K562 (cell line): ENCODE results near the gene PRSS27. TPM values are rescaled to one million over a fixed set of nuclear protein-coding genes. Genes with fewer than 3 reads are reported as not detected.

Experiments used
- ATAC-seq: fragments of 200-7000 bp; cut with Tn5 transposase; 3 replicates; pipeline ENCODE4 v1.9.1; 2020; ENCODE audit warnings: moderate library complexity
- BruUV-seq: library from RNA; stranded (reverse); fragments of 400-500 nt; replicated peaks from 2 replicates; lab custom pipeline; 2021; lab: Mats Ljungman, UMichigan
- CTCF ChIA-PET: fragments of 300-600 bp; formaldehyde crosslinking; extraction: SDS; loops from one replicate; lab custom pipeline; 2021; ENCODE audit warnings: low intra/inter-chr PET ratio; lab: Yijun Ruan, JAX
- POLR2A ChIA-PET: fragments of 300-600, 350-650 bp; sonication (Branson Sonifier 250); formaldehyde crosslinking; extraction: SDS; loops from one replicate; lab custom pipeline; 2021; ENCODE audit warnings: antibody characterized with exemption, inconsistent platforms; lab: Yijun Ruan, JAX
- DNase-seq, 4 experiments: peaks; one replicate each; pipeline versions ENCODE4 v3.0.0 to v3.0.0-alpha.2; 2011 to 2018; ENCODE audit warnings: low spot score in 3 of 4, mixed read lengths in 3 of 4; ENCODE audit errors: extremely low read depth in 1 of 4
- FAIRE-seq: peaks from 2 replicates; lab custom pipeline; 2011; peaks lifted over from hg19 to GRCh38; lab: Jason Lieb, UNC
- H2AFZ ChIP-seq: 2 replicates; pipeline ENCODE4 v1.6.0; 2011; ENCODE audit warnings: low read depth, low read length, control low read depth, inconsistent platforms
- H3K27ac ChIP-seq: fragments of 200-600 bp; 3 replicates; pipeline ENCODE4 v1.8.0; 2011; ENCODE audit warnings: low read depth, mild to moderate bottlenecking, control low read depth, inconsistent platforms, low read length, moderate library complexity, mixed read lengths; ENCODE audit errors: extremely low read depth
- H3K27me3 ChIP-seq, 2 experiments: fragments of 300-600 bp in 1 of 2; 2 replicates in 1 of 2; 3 replicates in 1 of 2; pipeline versions ENCODE4 v1.6.0 to v1.8.0; 2011; ENCODE audit warnings: inconsistent platforms in 2 of 2, low read length in 2 of 2, mild to moderate bottlenecking in 1 of 2, mixed read lengths in 1 of 2, moderate library complexity in 1 of 2; ENCODE audit not compliant: control insufficient read depth in 2 of 2, insufficient read depth in 2 of 2
- H3K36me3 ChIP-seq: fragments of 300-600 bp; 3 replicates; pipeline ENCODE4 v1.8.0; 2011; ENCODE audit warnings: mild to moderate bottlenecking, low read length, inconsistent platforms; ENCODE audit not compliant: control insufficient read depth, insufficient read depth
- H3K4me1 ChIP-seq, 2 experiments: fragments of 200-600 bp in 1 of 2; replicated peaks in 1 of 2; 2 replicates in 1 of 2; 3 replicates in 1 of 2; pipeline versions ENCODE4 v1.5.1 to v1.8.0; 2011; ENCODE audit warnings: inconsistent platforms in 2 of 2, low read length in 2 of 2, mild to moderate bottlenecking in 1 of 2, mixed read lengths in 1 of 2, moderate library complexity in 1 of 2; ENCODE audit not compliant: control insufficient read depth in 2 of 2, insufficient read depth in 2 of 2
- H3K4me2 ChIP-seq: 2 replicates; pipeline ENCODE4 v1.6.1; 2011; ENCODE audit warnings: low read length, control low read depth, inconsistent platforms, mixed read lengths; ENCODE audit not compliant: insufficient read depth
- H3K4me3 ChIP-seq: fragments of 200-600 bp; sonication (generic), shearing (Covaris generic); 2 replicates; pipeline ENCODE4 v1.5.1; 2016; ENCODE audit warnings: control low read depth, inconsistent platforms
- H3K79me2 ChIP-seq: fragments of 200-600 bp; 3 replicates; pipeline ENCODE4 v1.8.0; 2011; ENCODE audit warnings: low read length, inconsistent platforms; ENCODE audit not compliant: control insufficient read depth, insufficient read depth
- H3K9ac ChIP-seq, 2 experiments: 2 replicates each; pipeline versions ENCODE4 v1.6.0 to v1.6.1; 2011; ENCODE audit warnings: low read depth in 2 of 2, low read length in 2 of 2, control low read depth in 1 of 2, inconsistent platforms in 1 of 2, mild to moderate bottlenecking in 1 of 2, mixed read lengths in 1 of 2; ENCODE audit not compliant: insufficient read depth in 1 of 2
- H3K9me1 ChIP-seq: one replicate; pipeline ENCODE4 v1.6.0; 2011; ENCODE audit warnings: inconsistent platforms, mild to moderate bottlenecking, low read length, moderate library complexity; ENCODE audit not compliant: control insufficient read depth, insufficient read depth
- H3K9me3 ChIP-seq: replicated peaks from 2 replicates; pipeline ENCODE4 v1.5.1; 2011; ENCODE audit warnings: low read depth, low read length, inconsistent platforms; ENCODE audit not compliant: control insufficient read depth, insufficient read depth
- H4K20me1 ChIP-seq: replicated peaks from 2 replicates; pipeline ENCODE4 v1.6.1; 2011; ENCODE audit warnings: low read length, inconsistent platforms, mixed read lengths; ENCODE audit not compliant: control insufficient read depth, insufficient read depth
- BRF2 ChIP-seq: IDR thresholded peaks from 3 replicates; pipeline ENCODE4 v1.6.1; 2011; ENCODE audit warnings: borderline replicate concordance, mild to moderate bottlenecking; ENCODE audit not compliant: insufficient read length, insufficient read depth
- CEBPG ChIP-seq, 3 experiments: fragments of 200-800 bp in 1 of 3; sonication (Bioruptor generic) in 1 of 3; sonication (generic) in 1 of 3; formaldehyde crosslinking in 1 of 3; IDR thresholded peaks in 2 of 3; conservative IDR thresholded peaks in 1 of 3; 2 replicates each; pipeline versions ENCODE4 v1.6.1 to v1.8.0; 2016 to 2022; ENCODE audit warnings: missing compliant biosample characterization in 2 of 3, missing genetic modification characterization in 2 of 3, mild to moderate bottlenecking in 1 of 3, missing genetic modification reagents in 1 of 3
- GATA2 ChIP-seq: sonication (generic); formaldehyde crosslinking; IDR thresholded peaks from 2 replicates; pipeline ENCODE4 v1.4.0; 2020; ENCODE audit warnings: mild to moderate bottlenecking, missing genetic modification reagents
- MNT ChIP-seq, 2 experiments: fragments of 450-650 bp; conservative IDR thresholded peaks; 2 replicates each; pipeline ENCODE4 v1.6.1; 2017; ENCODE audit warnings: mild to moderate bottlenecking in 2 of 2, moderate library complexity in 2 of 2
- NCOR1 ChIP-seq: fragments of 450-650 bp; IDR thresholded peaks from 2 replicates; pipeline ENCODE4 v1.6.1; 2016; ENCODE audit warnings: mild to moderate bottlenecking, moderate library complexity
- RBM15 ChIP-seq: fragments of 200-400 bp; formaldehyde crosslinking; IDR thresholded peaks from 2 replicates; pipeline ENCODE4 v1.6.1; 2018; ENCODE audit warnings: mild to moderate bottlenecking, low read length, moderate library complexity; ENCODE audit not compliant: insufficient read depth
- STAT6 ChIP-seq: sonication (generic); formaldehyde crosslinking; IDR thresholded peaks from 2 replicates; pipeline ENCODE4 v1.8.1; 2023; ENCODE audit warnings: mild to moderate bottlenecking, missing genetic modification reagents
- TFAP4 ChIP-seq: sonication (generic); formaldehyde crosslinking; IDR thresholded peaks from 2 replicates; pipeline ENCODE4 v1.8.0; 2022; ENCODE audit warnings: missing genetic modification reagents, mild to moderate bottlenecking, moderate library complexity, borderline replicate concordance
- ZNF395 ChIP-seq: fragments of 200-800 bp; sonication (Bioruptor generic); IDR thresholded peaks from 2 replicates; pipeline ENCODE4 v1.6.1; 2017; ENCODE audit warnings: missing genetic modification characterization, missing compliant biosample characterization
- ZNF696 ChIP-seq: fragments of 250-450 bp; sonication (Bioruptor Pico); conservative IDR thresholded peaks from 2 replicates; pipeline ENCODE4 v1.4.0; 2020; ENCODE audit warnings: mild to moderate bottlenecking, moderate library complexity
- ZNF717 ChIP-seq: fragments of 250-450 bp; sonication (Bioruptor Pico); IDR thresholded peaks from 2 replicates; pipeline ENCODE4 v1.5.0; 2021
- ZNF785 ChIP-seq: fragments of 250-450 bp; sonication (Bioruptor Pico); IDR thresholded peaks from 2 replicates; pipeline ENCODE4 v1.4.0; 2020; ENCODE audit warnings: mild to moderate bottlenecking
- WGBS: fragments of 100-300 bp; shearing (Covaris generic); methylation state at CpG from one replicate; pipeline ENCODE4 v1.1.6; 2016; ENCODE audit warnings: low coverage, mixed read lengths; ENCODE audit not compliant: insufficient coverage; ENCODE audit errors: missing lambda C conversion rate; 5-methylcytosine and 5-hydroxymethylcytosine counted together
- in situ Hi-C: fragments of 300-500 bp; cut with MboI; formaldehyde crosslinking; loops from 4 replicates; pipeline ENCODE4 v1.15.0; 2018; ENCODE audit warnings: inconsistent platforms, mixed read lengths
- intact Hi-C: fragments of 100-400 bp; cut with micrococcal nuclease; formaldehyde crosslinking; loops from 2 replicates; pipeline ENCODE4 v1.14.2; 2022
- polyA plus RNA-seq, 8 experiments: library from polyadenylated mRNA; depleted of rRNA in 4 of 8; stranded (reverse) in 5 of 8; unstranded in 3 of 8; fragments of >200 nt; fragmentation: Nextera tagmentation in 2 of 8; fragmentation: Illumina TruSeq in 1 of 8; extraction: Ambion mirVana in 2 of 8; extraction: Trizol in 1 of 8; gene quantifications; 2 replicates each; pipeline versions ENCODE4 v1.2.1 to v1.2.3, GENCODE V29; 2011 to 2014; ENCODE audit warnings: inconsistent platforms in 1 of 8, missing spikeins in 1 of 8
- total RNA-seq, 7 experiments: library from RNA; depleted of rRNA in 6 of 7; stranded (reverse); fragments of >200 nt in 6 of 7; fragmentation: Illumina TruSeq in 2 of 7; extraction: Trizol in 2 of 7; gene quantifications; 2 replicates each; pipeline versions ENCODE4 v1.2.1 to v1.2.3, GENCODE V29; 2011 to 2021; ENCODE audit warnings: low replicate concordance in 1 of 7

The PRSS27 gene
- total and polyA plus RNA-seq, 9 of the 15 experiments (the other 6 are each of a cell fraction or from before 2014, with no cell fraction given), result 0.09 to 0.20 (median 0.17) TPM; not detected in 5

GRCh38 chr16:2726923-2727322 lies 6.9 kb upstream of the PRSS27 start:
- ATAC-seq (no peak), DNase-seq (no peak), FAIRE-seq (no peak)
- Histone ChIP-seq H3K4me2 (no peak overlapping the region), H3K36me3 (no peaks in the 10 kb centered on the region), H3K27me3 (no peaks in the 10 kb centered on the region), H3K9me1 (no peaks in the 10 kb centered on the region), H3K9ac (no peak overlapping the region), H3K9me3 (no peaks in the 10 kb centered on the region), H3K4me3 (no peak overlapping the region), H4K20me1 (no peaks in the 10 kb centered on the region), H3K27ac (no peak overlapping the region), H3K79me2 (no peaks in the 10 kb centered on the region), H3K4me1 (peaks cover 0 to 7% of the 10 kb centered on the region in 2 experiments; a peak in 3 of 5 replicates), H2AFZ (no peak overlapping the region)
- in situ Hi-C loops (no loop called here), intact Hi-C loops (no loop called here)
- 42% methylated on average over 5 of the region's 5 CpGs for WGBS
- CTCF ChIA-PET, result no interaction called here
- no TSS peak for BruUV-seq
- POLR2A ChIA-PET, result no interaction called here
- TF ChIP-seq CEBPG (CRISPR knock-in tag; IDR thresholded peaks at IDR 0.05), result no peak
- no peak for TF ChIP-seq CEBPG (tag; conservative IDR thresholded peaks at IDR 0.05 in 1 of 2, IDR thresholded peaks at IDR 0.05 in 1 of 2)
- no peak for TF ChIP-seq MNT (conservative IDR thresholded peaks at IDR 0.05)
- no peak for TF ChIP-seq ZNF696 (CRISPR knock-in tag)
- TF ChIP-seq STAT6, result no peak
- TF ChIP-seq ZNF785 (CRISPR knock-in tag), result no peak
- no peak for TF ChIP-seq ZNF395 (CRISPR knock-in tag)
- no peak for TF ChIP-seq ZNF717 (CRISPR knock-in tag)
- no peak for TF ChIP-seq TFAP4 (CRISPR knock-in tag)
- no peak for TF ChIP-seq NCOR1
- no peak for TF ChIP-seq BRF2
- no peak for TF ChIP-seq GATA2 (CRISPR knock-in tag)
- no peak for TF ChIP-seq RBM15
